ENCODE data around the gene RALGAPB.
"Not testable (repeated sequence)": the region's sequence is repeated elsewhere in the genome, so short reads cannot be mapped to it uniquely, and the experiment has no call there.

RALGAPB gene

DNA sequence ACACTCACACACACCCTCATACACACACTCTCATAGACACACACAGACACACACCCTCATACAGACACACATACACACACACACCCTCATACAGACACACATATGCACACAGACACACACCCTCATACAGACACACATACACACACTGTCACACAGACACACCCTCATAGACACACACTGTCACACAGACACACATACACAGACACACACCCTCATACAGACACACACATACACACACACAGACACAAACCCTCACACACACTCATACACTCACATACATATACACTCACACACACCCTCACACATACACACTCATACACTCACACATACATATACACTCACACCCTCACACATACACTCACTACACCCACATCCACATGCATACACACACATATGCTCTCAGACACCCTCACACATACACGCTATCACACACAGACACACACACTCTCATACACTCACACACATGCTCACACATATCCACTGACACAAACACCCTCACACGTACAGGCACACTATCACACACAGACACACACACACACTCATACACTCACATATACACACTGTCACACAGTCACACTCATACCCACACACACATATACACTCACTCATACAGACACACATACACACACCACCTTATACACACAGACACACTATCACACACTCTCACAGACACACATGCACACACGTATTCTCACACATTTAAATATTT is 117.5 kb downstream of the RALGAPB start:
- DNase-seq = no peak

DNA sequence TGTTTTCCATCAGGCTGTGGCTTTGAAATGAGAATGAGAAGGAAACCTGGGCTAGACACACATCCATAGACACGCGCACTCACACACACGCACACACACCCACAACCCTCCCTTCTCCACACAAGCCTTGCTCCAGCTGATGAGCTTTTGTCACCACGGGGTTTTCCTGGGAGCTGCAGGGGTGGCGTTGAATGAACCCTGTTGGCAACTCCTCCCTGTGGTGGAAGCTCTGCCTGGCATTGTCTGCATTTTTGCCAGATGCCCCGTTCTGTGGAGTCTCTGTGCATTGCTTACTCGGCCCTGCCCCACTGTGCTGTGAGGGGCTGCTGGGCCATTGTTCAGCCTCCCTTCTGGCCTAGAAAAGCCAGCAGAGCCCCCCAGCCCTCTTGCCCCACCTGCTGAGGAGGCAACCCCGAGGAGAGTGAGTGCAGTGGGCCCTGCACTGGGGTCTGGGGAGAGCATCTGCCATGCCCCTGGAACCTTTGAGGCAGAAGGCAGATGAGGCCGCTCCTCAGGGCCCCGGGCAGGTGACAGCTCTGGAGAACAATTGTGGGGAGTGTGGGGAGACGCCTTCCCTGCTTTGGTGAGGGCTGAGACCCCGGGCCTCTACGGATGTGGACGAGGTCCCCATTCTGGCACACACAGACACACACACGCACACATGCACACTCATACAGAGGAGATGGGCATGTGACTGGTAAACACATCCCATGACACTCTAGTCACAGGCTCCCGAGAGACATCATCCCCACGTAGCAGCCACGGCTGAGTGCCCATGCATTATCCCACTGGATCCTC is 118.2 kb downstream of the RALGAPB start:
- no peak for DNase-seq

DNA sequence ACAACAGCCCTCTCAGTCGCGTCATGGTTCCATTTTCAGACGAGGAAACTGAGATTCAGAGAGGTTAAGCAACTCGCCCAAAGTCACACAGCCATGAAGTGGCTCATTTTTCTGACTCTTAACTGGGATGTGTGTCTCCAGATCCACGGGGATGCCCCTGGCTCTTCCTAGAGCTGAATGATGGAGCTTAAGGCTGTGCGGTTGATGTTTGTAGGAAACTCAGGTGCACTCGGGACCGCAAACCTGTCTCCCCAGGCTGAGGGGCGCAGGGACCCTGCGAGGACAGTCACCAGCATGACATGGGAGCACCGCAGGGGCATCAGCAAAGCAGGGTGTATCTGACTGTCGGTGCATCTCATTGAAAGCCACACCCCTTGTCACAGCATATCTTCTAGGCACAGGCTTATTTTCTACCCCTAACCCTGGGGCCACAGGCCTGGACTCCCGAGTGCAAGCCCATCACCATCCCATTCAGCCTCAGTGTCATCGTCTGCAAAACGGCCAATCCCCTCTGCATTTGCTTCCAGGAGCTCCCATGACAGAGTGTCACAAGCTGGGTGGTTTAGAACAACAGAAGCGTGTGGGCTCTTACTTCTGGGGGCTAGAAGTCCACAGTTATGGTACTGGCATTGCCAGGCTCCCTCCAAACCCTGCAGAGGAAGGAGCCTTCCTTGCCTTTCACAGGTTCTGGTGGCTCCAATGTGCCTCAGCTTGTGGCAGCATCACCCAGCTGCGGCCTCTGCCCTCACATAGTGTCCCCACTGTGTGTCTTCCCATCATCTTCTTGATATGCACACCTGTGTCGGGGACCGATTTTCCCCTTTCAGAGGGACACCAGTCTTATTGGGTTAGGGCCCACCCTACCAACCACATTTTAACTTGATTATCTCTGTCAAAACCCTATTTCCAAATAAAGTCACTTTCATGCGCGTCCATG is 119.1 kb downstream of the RALGAPB start:
- DNase-seq = no peak

DNA sequence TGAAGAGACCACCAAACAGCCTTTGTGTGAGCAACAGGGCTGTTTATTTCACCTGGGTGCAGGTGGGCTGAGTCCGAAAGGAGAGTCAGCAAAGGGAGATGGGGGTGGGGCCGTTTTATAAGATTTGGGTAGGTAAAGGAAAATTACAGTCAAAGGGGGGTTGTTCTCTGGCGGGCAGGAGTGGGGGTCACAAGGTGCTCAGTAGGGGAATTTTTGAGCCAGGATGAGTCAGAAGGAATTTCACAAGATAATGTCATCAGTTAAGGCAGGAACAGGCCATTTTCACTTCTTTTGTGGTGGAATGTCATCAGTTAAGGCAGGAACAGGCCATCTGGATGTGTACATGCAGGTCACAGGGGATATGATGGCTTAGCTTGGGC is 119.8 kb downstream of the RALGAPB start:
- not testable (repeated sequence) for DNase-seq

DNA sequence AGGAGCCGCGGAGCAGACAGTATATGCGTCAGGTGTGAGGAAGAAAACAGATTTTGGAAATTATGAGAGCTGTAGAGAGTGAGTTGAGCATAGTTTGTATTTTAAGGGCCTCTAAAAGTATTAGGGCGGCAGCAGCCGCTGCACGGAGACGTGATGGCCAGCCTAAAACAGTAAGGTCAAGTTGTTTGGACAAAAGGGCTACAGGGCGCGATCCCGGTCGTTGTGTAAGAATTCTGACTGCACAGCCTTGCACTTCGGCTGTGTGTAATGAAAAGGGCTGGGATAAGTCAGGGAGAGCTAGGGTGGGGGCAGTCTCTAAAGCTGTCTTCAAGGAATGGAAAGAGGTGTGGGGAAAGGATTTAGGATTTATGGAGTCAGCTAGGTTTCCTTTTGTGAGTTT is 121.6 kb downstream of the RALGAPB start:
- not testable (repeated sequence) for DNase-seq

DNA sequence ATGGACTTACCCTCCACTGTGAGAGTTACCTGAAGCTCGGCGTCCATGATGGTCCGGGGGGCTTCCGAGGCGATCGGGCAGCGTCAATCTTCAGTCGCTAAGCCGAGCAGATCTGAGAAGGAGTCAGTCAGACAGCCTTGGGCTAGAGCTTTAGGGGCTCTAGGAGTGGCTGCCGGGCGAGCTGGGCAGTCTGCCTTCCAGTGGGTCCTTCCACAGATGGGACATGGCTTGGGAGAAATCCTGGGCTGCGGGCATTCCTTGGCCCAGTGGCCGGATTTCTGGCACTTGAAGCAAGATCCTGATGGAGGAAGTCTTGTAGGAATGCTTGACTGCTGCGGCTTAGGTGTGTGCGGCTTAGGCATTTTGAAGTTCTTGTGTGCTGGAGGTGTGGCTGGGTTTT is 123.2 kb downstream of the RALGAPB start:
- DNase-seq = not testable (repeated sequence)

DNA sequence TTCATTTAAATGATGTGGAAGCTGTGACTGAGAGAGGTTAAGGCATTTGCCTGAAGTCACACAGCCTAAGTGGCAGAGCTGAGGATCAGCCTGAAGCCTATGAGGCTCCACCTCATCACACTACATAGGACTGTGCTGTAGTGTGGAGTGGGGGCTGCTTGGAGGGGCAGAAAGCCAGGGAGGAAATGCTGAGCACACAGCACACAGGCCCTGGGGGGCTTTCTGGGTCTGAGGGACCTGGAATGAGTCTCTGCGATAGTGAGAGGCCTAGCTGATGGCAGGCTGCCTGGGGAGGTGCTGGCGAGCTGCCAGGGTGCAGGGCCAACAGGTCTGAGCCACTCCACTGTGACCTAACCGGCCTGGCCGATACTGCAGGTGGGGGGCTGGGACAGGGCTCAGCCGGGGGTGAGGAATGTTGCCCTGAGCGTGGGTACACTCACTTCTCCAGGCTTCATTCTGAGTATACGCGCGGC is 126.8 kb downstream of the RALGAPB start:
- DNase-seq = peak; percentile 37

DNA sequence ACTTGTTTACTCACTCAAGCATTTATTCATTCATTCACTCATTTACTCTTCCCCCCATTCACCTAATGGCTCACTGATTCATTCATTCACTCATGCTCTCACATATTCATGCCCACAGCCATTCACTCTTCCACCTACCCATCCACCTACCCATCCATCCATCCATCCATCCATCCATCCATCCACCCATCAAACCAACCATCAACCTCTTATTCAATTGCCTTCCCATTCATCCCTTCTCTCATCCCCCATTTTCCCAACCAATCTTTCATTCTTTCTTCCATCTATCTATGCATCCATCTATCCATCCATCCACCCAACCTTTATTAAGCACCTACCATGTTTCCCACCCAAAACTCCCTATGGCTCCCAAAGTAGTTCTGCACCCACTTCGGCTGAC is 127.4 kb downstream of the RALGAPB start:
- no peak for DNase-seq

DNA sequence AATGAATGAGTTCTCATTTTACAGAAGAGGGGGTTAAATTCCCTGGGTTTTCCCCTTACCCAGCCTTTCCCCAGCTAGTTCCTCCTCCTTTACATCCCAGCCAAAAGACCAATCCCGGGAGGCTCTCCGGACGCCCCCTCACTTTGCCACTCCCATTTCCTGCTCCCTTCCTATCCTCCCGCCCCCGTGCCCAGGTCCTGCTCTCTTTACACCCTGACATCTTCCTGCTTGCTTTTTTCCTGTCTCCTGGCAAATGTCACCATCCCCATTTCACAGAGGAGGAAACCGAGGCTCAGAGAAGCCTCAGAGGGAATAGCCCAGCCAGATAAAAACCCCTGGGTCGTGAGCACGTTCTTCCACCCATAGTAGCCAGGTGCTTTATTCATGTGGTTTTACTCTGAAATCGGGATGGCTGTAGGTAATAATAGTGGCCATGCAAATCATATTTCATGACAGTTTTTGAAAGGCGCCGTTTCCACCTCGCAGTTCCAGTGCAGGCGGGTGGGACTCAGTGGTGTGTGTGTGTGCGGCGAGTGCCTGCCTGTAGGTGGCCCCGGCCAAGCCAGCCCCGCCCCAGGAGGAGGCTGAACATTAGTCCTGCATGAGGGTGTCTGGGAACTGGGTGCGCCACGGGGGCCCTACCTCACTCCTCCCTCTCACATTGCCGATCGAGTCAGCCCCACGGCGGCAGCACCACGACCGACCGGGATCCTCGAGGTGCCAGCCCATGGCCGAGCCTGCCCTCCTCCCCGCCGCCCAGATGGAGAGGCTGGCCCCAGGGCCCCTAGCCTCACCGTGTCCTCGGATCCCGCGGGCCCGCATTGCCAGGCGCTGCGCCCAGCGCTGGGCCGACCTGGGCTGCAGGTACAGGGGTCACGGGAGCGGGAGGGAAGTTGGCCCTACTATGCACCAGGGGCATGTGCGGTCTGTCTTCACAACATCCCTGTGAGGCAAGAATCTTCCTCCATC is 128.9 kb downstream of the RALGAPB start, which contains the start of gene ARHGAP40:
ARHGAP40 (plus strand) TSS at position 594 of the 969 bp plus-strand sequence.
- DNase-seq = peak; percentile 30

DNA sequence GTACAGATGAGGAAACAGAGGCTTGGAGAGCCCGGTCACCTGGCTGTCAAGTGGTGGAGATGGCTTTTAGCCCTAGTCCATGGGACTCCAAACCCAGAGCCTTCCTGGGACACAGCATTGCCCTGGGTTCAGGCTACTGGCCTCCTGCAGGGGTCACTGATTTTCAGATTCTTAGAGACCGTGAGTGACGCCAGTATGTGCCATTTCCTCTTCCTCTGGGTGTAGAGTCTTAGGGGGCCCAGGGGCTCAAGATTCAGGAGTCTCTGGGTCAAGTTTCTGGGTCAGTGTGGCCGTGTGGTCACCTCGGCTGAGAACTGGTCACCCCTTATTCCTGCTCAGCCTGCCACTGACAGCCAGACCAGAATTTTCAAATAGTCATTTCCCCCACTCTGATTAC is 129.5 kb downstream of the RALGAPB start:
- DNase-seq = no peak

DNA sequence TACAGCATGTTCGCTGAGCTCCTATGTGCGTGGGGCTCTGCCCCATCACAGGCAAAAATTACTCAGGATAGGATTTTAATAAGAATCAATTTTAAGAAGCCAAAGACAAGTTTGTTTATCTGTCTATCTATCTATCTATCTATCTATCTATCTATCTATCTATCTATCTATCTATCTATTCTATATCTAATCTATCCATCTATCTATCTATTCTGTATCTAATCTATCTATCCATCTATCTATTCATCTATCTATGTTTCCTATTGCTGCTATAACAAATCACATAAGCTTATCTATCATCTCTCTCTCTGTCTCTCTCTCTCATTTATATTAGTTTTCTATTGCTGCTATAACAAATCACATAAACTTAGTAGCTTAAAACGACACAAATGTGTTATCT is 130.6 kb downstream of the RALGAPB start:
- no peak for DNase-seq

DNA sequence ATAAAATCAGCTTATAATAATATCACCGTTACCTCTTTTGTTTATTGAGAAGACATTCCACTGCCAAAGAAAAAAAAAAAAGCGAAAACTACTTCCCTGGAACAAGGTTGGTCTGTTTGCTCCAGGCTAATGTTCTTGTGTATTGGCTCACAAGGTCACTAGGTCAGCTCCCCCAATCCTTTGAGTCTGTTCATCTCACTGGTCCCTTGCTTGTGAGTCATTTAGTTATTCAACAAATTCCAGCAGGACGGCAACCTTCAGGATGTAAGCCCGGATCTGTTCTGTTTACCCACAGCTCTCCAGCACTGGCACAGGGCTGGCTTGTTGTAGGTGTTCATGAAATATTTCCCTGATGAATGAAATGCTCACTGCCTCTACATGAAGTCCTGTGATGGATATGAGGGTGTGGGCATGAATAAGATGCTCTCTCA is 132.2 kb downstream of the RALGAPB start:
- DNase-seq = no peak

DNA sequence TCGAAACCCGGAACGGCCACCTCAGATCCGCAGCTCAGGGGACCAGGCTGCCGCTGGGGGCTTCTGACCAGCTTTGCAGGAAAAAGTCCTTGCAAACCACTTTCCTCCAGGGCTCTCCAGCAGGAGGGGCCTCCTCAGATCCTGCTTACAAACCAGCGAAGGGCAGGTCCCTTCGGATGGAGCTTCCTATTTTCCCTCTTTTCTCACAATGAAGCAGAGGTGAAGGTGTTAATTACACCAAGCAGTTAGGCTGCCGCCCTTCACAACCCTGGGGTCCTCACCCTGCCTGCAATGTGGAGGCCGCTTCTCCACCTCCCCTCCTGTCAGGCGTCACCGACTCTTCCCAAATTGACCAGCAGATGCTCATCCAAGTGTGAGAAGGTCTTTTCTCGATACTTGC is 134.7 kb downstream of the RALGAPB start:
- DNase-seq = no peak

DNA sequence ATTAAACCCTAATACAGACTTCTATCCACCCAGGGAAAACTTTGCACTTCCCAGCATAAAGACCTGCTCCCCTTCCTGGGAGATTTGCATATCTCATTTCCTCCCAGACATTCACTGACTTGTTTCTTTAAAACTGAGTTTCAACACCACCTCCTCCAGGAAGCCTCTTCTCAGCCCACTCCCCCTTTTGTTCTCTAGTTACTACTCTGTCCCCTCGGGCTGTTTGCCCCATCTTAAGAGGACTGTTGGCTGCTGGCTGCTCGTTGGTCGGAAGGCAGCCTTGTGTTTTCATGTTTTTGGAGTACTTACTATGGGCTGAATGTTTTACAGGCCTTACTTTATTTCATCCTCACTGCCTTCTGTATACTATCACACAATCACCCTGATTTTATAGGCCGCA is 135.5 kb downstream of the RALGAPB start:
- DNase-seq = no peak

DNA sequence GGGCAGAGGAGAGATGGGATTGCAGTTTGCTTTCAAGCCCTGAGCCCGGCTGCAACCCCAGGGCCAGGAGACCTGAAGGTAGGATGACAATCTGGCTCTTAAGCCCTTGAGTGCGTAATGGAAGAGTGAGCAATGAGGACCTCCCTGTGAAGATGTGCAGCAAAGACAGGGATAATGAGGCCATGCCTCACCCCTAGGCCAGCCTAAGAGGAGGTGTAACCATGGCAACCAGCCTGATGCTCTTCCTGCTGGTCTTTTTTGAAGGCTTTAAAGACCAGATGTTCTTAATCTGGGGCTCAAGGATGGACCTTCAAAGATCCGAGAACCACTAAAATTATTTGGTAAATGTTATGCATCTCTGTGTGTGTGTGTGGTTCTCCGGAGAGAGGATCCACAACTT is 137.2 kb downstream of the RALGAPB start:
- DNase-seq = no peak

DNA sequence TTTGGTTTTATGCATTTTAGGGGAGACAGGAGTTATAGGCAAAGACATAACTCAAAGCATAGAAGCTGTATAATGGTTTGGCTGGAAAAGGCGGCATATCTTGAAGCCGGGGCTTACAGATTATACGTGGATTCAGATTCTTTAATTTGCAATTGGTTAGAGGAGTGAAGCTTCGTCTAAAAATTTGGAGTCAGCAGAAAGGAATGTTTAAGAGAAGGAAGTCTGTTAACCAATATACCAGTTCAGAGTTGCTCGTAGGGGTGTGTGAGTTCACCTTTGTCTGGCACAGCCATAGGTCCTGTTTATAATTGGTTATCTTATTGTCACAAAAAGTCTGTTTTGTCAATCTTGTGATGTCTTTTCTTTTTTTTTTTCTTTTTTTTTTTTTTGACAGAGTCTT is 137.9 kb downstream of the RALGAPB start:
- DNase-seq = no peak

DNA sequence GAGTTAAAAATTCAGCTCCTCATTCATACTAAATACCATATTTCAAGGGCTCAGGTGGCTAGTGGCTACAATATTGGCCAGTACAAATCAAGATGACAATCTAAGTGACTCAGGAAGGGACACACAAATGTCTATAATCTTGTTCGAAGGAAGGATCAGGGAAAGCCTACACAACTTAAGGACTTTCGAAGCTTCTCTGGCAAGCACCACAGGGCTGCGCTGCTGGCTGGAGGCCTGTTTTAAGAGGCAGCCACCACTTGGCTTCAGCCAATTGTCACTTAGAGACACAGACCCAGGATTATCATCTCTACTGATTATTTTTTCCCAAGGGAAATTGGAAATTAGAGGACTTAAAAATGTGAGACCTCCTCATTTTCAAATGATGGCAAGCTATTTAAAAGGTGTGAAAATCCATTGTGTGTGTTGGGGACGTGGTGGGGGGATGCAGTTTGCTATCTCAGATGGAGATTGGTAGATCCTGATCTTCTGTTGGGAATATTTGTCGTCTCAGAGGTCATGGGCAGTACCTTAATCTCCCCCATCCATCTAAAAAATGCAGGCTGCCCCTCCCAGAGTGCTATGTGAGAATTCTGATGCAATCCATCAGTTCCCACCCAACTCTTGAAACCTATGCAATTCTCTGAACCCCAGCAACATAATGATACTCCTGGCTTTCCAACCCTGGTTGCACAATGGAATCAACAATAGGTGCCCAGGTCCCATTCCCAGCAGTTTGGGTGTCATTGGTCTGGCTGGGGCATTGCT is 140.3 kb downstream of the RALGAPB start:
- DNase-seq = no peak

DNA sequence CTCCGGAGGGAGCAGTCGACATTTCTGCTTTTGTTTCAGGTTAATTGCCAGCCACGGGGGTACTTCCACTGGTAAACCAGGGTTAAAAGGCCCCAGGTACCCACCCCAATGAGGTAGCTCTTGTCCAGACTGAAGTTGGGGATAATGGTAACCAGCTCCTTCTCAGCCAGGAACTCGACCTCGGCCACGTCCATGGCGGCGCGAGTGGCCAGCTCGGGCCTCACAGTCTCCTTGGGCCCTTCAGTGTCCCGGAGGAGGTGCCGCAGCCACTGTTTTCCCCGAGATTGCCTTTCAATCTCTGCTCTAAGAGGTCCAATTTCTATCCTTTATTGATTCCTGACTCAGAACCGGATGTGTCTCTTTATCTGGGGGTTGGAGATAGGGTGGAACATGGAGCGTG is 142.6 kb downstream of the RALGAPB start:
- DNase-seq = no peak

DNA sequence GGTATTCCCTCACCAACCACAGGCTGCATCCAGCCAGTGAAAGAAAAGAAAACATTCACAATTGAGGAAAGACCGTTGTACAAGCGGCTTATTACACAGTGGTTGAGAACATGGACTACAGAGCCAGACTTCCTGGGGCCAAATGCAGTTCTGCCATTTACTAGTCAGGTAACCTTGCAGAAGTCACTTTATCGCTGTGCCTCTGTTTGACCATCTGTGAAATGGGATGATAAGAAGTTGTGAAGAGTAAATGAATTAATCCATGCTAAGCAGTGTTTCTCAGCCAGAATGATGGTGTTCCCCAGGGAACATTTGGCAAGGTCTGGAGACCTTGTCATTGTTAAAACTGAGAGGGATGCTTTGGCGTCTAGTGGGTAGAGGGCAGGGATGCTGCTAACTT is 143.8 kb downstream of the RALGAPB start:
- DNase-seq = no peak

DNA sequence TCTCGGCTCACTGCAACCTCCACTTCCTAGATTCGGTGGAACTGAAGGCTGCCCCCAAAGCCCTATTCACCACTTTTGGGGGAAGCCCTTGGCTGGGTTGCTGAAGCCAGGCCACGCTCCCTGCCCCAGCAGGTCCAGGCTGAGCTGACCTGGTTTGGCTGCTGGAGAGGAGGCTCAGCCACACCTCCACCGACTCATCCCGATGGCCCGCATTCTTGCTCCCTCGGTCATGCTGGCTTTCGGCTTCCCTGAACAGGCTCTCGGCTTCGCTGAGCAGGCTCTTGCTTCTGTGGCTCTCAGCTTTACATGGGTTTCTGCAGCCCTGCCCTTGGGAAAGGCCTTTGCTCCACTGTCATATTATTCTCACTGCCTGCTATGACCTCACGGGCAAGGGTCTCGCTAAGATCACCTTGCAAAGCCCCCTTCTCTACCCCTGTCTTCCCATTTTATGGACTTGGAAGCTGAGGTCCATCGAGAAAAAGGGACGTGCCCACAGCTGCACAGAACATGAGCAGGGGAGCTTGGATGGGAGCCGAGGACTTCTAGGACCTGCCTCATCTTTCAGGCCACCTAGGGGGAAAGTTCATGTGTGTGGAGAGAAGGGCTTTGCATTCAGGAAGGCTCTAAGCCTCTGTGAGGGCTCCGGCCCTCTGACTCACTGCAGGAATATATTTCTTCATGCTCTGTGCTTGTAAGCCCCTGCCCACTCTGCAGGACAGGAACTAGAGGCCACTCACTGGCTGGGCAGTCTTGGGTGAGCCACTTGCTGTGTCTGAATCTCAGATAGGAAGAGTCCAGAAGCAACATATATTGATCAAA is 144.6 kb downstream of the RALGAPB start:
- DNase-seq = no peak
